GM23248 (cell line): ENCODE measurements around the gene GRIP1.

Source experiments
- EZH2 ChIP-seq: fragments of 200-600 bp; sonication (generic); IDR thresholded peaks from 2 replicates; pipeline ENCODE4 v1.6.1; 2018; ENCODE audit warnings: antibody characterized with exemption, mild to moderate bottlenecking; ENCODE audit not compliant: insufficient read depth, poor library complexity, severe bottlenecking
- EZH2phosphoT487 ChIP-seq: fragments of 200-600 bp; sonication (generic); IDR thresholded peaks from 2 replicates; pipeline ENCODE4 v1.6.1; 2018; ENCODE audit warnings: antibody characterized with exemption, moderate library complexity, mild to moderate bottlenecking, low read depth; ENCODE audit not compliant: insufficient read depth

- TF ChIP-seq EZH2 (no peak), EZH2phosphoT487 (no peak)
These were observed 260.0 kb downstream of the GRIP1 start for GRCh38 chr12:66418908-66419307.
